ENCODE results near the gene HOXA7.

- TF ChIP-seq, protein P1, sequence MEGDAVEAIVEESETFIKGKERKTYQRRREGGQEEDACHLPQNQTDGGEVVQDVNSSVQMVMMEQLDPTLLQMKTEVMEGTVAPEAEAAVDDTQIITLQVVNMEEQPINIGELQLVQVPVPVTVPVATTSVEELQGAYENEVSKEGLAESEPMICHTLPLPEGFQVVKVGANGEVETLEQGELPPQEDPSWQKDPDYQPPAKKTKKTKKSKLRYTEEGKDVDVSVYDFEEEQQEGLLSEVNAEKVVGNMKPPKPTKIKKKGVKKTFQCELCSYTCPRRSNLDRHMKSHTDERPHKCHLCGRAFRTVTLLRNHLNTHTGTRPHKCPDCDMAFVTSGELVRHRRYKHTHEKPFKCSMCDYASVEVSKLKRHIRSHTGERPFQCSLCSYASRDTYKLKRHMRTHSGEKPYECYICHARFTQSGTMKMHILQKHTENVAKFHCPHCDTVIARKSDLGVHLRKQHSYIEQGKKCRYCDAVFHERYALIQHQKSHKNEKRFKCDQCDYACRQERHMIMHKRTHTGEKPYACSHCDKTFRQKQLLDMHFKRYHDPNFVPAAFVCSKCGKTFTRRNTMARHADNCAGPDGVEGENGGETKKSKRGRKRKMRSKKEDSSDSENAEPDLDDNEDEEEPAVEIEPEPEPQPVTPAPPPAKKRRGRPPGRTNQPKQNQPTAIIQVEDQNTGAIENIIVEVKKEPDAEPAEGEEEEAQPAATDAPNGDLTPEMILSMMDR (IDR thresholded peaks at IDR 0.05) = no peak
- TF ChIP-seq POLR2AphosphoS5 (IDR thresholded peaks at IDR 0.05) (no peak), POLR2A (IDR thresholded peaks at IDR 0.05) (no peak)
Measured at GRCh38 chr7:27126596-27127327, 29.7 kb downstream of the HOXA7 start.
